GM21825 (cell line): ENCODE measurements around the gene CEACAM18.
"Not testable (repeated sequence)": the region's sequence is repeated elsewhere in the genome, so short reads cannot be mapped to it uniquely, and the experiment has no call there.

ENCODE experiments used
- ATAC-seq: cut with Tn5 transposase; IDR thresholded peaks from one replicate; pipeline ENCODE4 v1.9.1; 2021; ENCODE audit warnings: mild to moderate bottlenecking, moderate library complexity; ENCODE audit not compliant: unreplicated experiment

The CEACAM18 gene

GRCh38 chr19:51460164-51460992 is 18.0 kb upstream of the CEACAM18 start:
- no peak for ATAC-seq

- no peak for ATAC-seq
These were observed 16.6 kb upstream of the CEACAM18 start for GRCh38 chr19:51461723-51462161.

GRCh38 chr19:51462276-51462675 is 16.1 kb upstream of the CEACAM18 start:
- ATAC-seq, result no peak

GRCh38 chr19:51462681-51463080 is 15.7 kb upstream of the CEACAM18 start:
- ATAC-seq, result no peak

- not testable (repeated sequence) for ATAC-seq
These were observed 14.3 kb upstream of the CEACAM18 start for GRCh38 chr19:51463976-51464581.

GRCh38 chr19:51466723-51467122 is 11.6 kb upstream of the CEACAM18 start:
- no peak for ATAC-seq

- ATAC-seq, result no peak
These were observed 10.3 kb upstream of the CEACAM18 start for GRCh38 chr19:51467864-51468544.

GRCh38 chr19:51468545-51468920 is 9.8 kb upstream of the CEACAM18 start:
- ATAC-seq, result no peak

GRCh38 chr19:51469162-51469561 is 9.2 kb upstream of the CEACAM18 start:
- ATAC-seq, result no peak

GRCh38 chr19:51469629-51470028 is 8.7 kb upstream of the CEACAM18 start:
- no peak for ATAC-seq

GRCh38 chr19:51470966-51471365 is 7.4 kb upstream of the CEACAM18 start:
- ATAC-seq, result no peak

- ATAC-seq, result no peak
These were observed 6.8 kb upstream of the CEACAM18 start for GRCh38 chr19:51471527-51471926.

GRCh38 chr19:51472607-51473006 is 5.7 kb upstream of the CEACAM18 start:
- ATAC-seq, result no peak

GRCh38 chr19:51473009-51473707 is 5.2 kb upstream of the CEACAM18 start:
- no peak for ATAC-seq

- no peak for ATAC-seq
These were observed 2.2 kb upstream of the CEACAM18 start for GRCh38 chr19:51476164-51476563.

- no peak for ATAC-seq
These were observed 995 bp upstream of the CEACAM18 start for GRCh38 chr19:51477344-51477743.

- no peak for ATAC-seq
These were observed 1.4 kb downstream of the CEACAM18 start for GRCh38 chr19:51479531-51480331.

- ATAC-seq, result no peak
These were observed 2.3 kb downstream of the CEACAM18 start for GRCh38 chr19:51480590-51480989.

- no peak for ATAC-seq
These were observed 7.8 kb downstream of the CEACAM18 start for GRCh38 chr19:51485960-51486660.

- ATAC-seq, result no peak
These were observed 10.2 kb downstream of the CEACAM18 start for GRCh38 chr19:51488491-51488890.
